Stimulated activated CD4-positive, alpha-beta T cell treated with anti-CD3 and anti-CD28 coated beads, Interleukin-4, amount 100 ng/mL, for 48 hours (primary cell): Measurements from ENCODE around the gene SLX9.

Experiments
- DNase-seq, 2 donors: peaks; one replicate each; pipeline ENCODE4 v3.0.0-alpha.2; 2020; ENCODE audit warnings: low read depth in 2 of 2

Gene SLX9

GRCh38 chr21:44989943-44990780 is 50.3 kb downstream of the SLX9 start:
- no peak for DNase-seq

DNA sequence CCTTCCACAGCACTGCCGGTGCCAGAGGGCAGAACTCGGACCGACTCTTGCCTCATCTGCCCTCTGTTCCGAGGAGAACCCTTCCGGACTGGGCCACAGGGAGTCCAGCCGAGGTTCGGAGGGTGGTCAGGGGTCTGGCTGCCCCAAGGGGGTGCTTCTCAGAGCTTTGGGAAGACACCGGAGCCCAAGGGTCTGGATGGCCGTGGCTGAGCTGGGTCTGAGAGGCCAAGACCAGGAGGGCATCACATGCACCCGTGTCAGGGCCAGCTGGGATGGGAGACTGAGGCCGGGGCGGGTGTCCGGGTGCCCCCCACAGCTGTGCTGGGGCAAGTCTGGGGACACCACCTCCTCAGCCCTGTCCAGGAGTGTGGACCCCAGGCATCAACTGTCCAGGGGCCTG is 51.1 kb downstream of the SLX9 start:
- DNase-seq, result no peak

- DNase-seq, result no peak
Observed at GRCh38 chr21:44991538-44992483, 52.0 kb downstream of the SLX9 start.

GRCh38 chr21:44992608-44993031 is 52.8 kb downstream of the SLX9 start:
- DNase-seq, result no peak

DNA sequence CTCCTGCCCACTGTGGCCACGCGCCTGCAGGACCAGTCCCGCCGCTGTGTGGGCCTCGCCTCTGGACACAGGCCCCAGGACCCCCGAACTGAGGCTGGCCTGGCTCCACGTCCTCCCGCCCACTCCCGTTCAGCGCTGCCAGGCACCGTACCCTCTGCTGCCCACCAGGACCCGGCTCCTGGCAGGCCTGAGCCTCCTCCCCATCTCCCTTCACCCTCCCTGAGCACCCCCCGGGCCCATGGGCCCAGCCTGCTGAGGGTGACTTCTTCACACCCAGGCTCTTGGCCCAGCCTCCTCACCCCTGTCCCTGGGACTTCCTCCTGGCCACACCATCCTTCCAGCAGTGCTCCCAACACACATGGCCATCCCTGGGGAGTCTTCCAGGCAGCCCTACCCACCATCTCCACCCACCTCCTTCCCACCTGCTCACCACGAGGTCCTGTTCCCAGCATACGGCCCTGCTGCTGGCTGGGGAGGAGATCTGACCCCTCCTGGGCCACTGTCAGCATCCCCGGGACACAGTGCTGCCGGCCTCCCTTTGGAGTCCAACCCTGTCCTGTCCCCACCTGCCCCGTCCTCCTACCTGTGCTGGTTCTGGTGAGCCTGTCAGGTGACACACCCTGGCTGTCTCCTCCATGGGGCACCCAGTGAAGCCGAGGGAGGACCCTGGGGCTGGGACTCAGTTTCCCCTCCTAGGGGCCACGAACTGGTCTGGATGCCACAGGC is 53.7 kb downstream of the SLX9 start:
- DNase-seq, result no peak

DNA sequence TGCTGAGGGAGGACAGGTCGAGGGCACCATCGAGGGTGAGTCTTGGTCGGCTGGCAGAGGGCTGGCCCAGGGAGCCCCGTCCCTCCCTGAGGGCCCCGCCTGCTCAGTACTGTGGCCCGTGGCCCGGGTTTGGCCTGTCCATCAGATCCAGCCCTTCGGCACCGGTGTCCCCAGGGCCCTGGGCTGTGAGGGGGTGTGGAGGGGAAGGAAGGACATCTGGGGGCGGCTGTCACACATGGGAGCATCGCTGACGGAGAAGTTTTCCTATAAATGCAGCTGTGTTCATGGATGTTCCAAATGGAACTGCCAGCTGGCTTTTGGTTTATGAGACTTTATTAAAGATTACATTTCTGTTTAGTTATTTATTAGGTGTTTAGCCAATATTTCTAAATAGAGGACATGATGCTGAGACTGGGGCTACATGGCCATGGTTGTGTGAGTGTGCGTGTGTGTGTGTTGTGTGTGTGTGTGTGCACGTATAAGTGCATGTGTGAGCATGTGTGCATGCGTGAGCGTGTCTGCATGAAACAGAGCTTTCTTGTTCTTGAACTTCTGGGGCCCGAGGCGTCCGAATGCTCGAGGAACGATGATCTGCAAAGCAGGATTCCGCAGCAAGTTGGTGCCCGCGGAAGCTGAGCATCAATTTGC is 54.3 kb downstream of the SLX9 start:
- no peak for DNase-seq

DNA sequence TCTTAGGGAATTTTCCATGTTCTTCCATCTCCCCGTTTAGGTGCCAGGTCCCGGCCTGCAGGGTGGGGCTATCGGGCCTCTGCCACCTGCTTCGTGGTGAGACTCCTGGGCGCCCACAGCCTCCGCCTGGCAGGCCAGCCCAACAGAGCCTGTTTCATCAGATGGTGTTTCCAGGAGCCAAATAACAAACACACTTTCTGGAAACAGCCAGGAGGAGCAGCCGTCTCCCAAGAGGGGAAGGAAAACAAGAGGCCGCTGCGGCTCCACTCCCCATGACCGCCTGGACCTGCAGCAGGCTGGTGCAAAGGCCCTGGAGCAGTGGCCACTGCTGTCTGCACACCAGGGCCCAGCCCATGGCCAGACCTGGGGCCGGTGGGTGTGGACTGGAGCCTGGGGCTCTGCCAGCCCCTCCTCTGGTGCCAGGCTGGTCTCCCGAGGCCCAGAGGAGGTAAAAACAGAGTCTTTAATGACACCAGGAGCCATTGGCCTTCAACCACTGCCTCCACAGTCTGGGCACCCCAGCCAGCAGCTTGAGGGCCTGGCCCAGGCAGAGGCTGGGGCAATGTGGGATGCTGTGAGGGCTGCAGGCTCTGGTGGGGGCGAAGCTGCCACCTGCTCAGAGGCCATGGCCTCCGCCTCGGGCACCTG is 55.0 kb downstream of the SLX9 start:
- no peak for DNase-seq

- no peak for DNase-seq
Observed at GRCh38 chr21:44995343-44995941, 55.6 kb downstream of the SLX9 start.

GRCh38 chr21:44996096-44996495 is 56.3 kb downstream of the SLX9 start:
- no peak for DNase-seq

DNA sequence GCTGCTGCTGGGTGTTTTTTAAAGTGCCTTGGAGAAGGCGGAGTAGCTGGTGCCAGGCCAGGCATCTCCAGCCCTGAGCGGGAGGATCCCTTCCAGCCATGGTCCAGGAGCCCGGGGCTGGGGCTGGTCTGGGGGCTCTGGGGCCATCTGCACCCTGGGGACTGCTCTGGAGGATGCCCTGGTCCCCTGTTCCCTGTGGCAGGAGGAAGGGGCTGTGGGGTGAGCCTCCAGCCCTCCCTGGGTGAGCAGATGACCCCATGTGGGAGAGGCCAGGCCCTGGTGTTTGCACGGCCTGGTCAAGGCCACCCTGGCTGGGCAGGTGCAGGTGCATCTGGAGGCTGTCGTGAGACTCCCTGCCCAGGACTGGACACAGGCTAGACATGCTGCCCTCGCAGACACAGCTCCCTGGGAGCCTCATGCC is 56.7 kb downstream of the SLX9 start:
- no peak for DNase-seq

DNA sequence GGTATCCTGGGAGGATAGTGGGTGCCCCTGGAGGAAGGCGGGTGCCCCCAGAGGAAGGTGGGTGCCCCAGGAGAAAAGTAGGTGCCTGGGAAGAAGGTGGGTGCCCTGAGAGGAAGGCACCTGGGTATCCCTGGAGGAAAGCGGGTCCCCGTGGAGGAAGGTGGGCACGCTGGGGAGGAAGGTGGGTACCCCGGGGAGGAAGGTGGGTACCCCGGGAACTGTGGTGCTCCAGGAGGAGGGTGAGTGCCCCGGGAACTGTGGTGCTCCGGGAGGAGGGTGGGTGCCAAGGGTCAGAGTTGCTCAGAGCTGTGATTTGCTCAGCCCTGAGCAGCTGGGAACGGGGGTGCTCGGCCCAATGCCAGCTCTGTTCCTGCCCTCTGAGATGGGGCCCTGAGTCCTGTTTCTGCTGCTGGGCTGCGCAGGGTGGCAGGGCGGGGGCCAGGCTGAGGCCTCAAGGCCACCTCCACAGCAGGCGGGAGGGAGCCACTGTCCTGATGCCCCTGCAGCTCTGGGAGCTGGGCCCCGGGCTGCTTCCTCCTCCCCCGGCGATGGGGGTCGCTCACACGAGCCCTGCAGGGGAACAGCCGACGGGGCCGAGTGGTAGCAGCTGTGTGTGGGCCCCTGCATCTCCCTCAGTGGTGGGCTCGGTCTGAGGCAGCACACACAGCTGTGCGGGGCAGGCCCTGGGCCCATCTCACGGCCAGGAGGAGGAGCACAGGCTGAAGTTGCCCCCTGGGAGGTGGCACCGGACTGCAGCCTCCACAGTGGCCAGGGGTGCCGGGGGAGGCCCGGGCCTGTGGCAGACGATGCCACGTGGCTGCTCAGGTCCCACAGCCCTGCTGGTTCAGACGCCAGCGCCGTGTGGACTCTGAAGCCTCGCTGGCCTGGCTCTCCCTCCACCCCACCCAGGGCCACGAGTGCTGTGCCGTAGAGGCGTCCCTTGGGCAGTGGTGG is 57.4 kb downstream of the SLX9 start:
- DNase-seq, result no peak

DNA sequence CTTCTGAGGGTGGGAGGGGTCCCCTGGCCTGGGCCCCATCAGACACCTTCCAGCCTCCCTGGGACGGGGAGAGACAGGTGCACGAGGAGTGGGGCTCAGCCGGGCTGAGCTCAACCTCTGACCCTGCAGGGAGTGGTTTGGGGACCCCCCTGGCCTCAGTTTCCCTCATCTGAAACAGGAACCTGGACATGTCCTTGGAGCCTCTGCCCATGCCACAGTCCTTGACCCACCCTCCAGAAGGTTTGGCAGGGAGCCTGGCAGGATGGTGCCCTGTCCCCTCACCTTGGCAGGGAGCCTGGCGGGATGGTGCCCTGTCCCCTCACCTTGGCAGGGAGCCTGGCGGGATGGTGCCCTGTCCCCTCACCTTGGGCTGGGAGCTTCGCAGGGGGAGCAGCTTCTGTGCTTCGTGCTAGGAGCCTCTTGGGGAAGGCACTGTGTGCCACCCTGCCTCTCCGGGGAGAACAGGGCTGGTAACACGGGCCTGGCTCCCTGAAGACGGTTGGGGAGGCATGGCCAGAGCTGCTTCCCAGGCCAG is 58.3 kb downstream of the SLX9 start:
- DNase-seq, result no peak

GRCh38 chr21:44998621-44999427 is 59.0 kb downstream of the SLX9 start:
- no peak for DNase-seq

GRCh38 chr21:44999428-44999971 is 59.7 kb downstream of the SLX9 start:
- DNase-seq, result no peak

GRCh38 chr21:44999972-45000636 is 60.3 kb downstream of the SLX9 start:
- no peak for DNase-seq

DNA sequence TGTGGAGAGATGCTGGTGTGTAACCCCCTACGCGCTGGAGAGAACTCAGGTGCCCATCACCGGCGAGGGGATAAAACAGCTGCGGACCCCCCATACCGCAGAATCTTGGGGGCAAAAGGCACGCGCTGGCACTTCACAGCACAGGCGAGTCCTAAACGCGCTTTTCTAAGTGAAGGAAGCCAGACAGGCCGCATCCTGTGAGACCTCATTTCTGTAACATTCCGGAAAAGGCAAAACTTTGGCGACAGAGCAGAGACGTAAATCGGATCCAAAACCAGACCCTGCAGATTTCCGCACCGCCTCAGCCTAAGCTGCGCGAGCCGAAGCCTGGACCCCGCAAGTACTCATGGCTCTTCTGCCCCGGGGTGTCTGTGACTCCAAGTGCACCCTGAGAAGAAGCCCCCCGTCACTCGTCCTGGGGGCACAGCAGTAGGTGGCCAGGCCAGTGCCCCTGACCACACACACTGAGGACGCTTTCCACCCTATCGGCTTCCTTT is 60.9 kb downstream of the SLX9 start:
- DNase-seq, result no peak
